Stimulated activated CD8-positive, alpha-beta memory T cell treated with anti-CD3 and anti-CD28 coated beads, Interleukin-12 subunit alpha, Interleukin-12 subunit beta, amount 100 ng/mL, for 24 hours (primary cell): ENCODE results near the gene FHIP2A.
"Not testable (repeated sequence)": the region's sequence is repeated elsewhere in the genome, so short reads cannot be mapped to it uniquely, and the experiment has no call there.

ENCODE experiments used
- DNase-seq: peaks from one replicate; pipeline ENCODE4 v3.0.0-alpha.2; 2020; ENCODE audit errors: extremely low read depth

The FHIP2A gene

GRCh38 chr10:114815791-114816190, 5.8 kb upstream of the FHIP2A start:
- DNase-seq: no peak

GRCh38 chr10:114816308-114816707, 5.3 kb upstream of the FHIP2A start:
- no peak for DNase-seq

- DNase-seq: no peak
Measured at GRCh38 chr10:114819322-114819721, 2.3 kb upstream of the FHIP2A start.

- DNase-seq: no peak
Measured at GRCh38 chr10:114821915-114822443, 399 bp downstream of the FHIP2A start.

- DNase-seq: no peak
Measured at GRCh38 chr10:114822444-114823076, 980 bp downstream of the FHIP2A start.

- DNase-seq: no peak
Measured at GRCh38 chr10:114823077-114823463, 1.5 kb downstream of the FHIP2A start.

- DNase-seq: no peak
Measured at GRCh38 chr10:114824391-114824790, 2.8 kb downstream of the FHIP2A start.

- DNase-seq: no peak
Measured at GRCh38 chr10:114825513-114826253, 4.1 kb downstream of the FHIP2A start.

- DNase-seq: no peak
Measured at GRCh38 chr10:114829160-114829909, 7.8 kb downstream of the FHIP2A start.

- DNase-seq: no peak
Measured at GRCh38 chr10:114831186-114831867, 9.7 kb downstream of the FHIP2A start.

- no peak for DNase-seq
Measured at GRCh38 chr10:114837690-114838089, 16.1 kb downstream of the FHIP2A start.

- DNase-seq: no peak
Measured at GRCh38 chr10:114839901-114840300, 18.3 kb downstream of the FHIP2A start.

GRCh38 chr10:114845978-114846693, 24.6 kb downstream of the FHIP2A start:
- no peak for DNase-seq

GRCh38 chr10:114847517-114847916, 25.9 kb downstream of the FHIP2A start:
- DNase-seq: not testable (repeated sequence)

- no peak for DNase-seq
Measured at GRCh38 chr10:114849674-114850073, 28.1 kb downstream of the FHIP2A start.

- no peak for DNase-seq
Measured at GRCh38 chr10:114850126-114850525, 28.5 kb downstream of the FHIP2A start.

- DNase-seq: no peak
Measured at GRCh38 chr10:114851336-114851735, 29.8 kb downstream of the FHIP2A start.

- DNase-seq: no peak
Measured at GRCh38 chr10:114852197-114852596, 30.6 kb downstream of the FHIP2A start.

GRCh38 chr10:114854906-114855305, 33.3 kb downstream of the FHIP2A start:
- DNase-seq: no peak

- no peak for DNase-seq
Measured at GRCh38 chr10:114855776-114856543, 34.4 kb downstream of the FHIP2A start.
